Astrocyte of the cerebellum (primary cell): ENCODE measurements around the gene PPRC1.

Experiments
- DNase-seq: peaks from one replicate; pipeline ENCODE4 v3.0.0-alpha.2; 2011; ENCODE audit warnings: low read depth
- H3K4me3 ChIP-seq: 2 replicates; pipeline ENCODE4 v1.5.1; 2011; ENCODE audit warnings: mild to moderate bottlenecking, low read depth, low read length, moderate library complexity
- in situ Hi-C: cut with HindIII; loops from 2 replicates; pipeline ENCODE4 v1.10.0; 2017; ENCODE audit warnings: low sequenced_read_pairs
- TF ChIP-seq, protein P1 (sequence below): IDR thresholded peaks from 2 replicates; pipeline ENCODE4 v1.5.1; 2012; ENCODE audit warnings: low read length, low read depth, moderate library complexity, mild to moderate bottlenecking; ENCODE audit errors: missing control alignments

PPRC1 gene

DNA sequence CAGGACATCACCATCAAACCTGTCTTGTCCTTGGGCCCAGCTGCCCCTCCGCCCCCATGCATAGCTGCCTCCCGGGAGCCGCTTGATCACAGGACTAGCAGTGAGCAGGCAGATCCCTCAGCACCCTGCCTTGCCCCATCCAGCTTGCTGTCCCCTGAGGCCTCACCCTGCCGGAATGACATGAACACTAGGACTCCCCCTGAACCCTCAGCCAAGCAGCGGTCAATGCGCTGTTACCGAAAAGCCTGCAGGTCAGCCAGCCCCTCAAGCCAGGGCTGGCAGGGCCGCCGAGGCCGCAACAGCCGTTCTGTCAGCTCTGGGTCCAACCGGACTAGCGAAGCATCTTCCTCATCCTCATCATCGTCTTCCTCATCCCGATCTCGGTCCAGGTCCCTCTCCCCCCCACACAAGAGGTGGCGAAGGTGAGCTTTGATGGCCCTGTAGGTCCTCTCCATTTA lies 14.2 kb downstream of the PPRC1 start:
- DNase-seq: no peak
- in situ Hi-C loops: no loop called here
- TF ChIP-seq, protein P1, sequence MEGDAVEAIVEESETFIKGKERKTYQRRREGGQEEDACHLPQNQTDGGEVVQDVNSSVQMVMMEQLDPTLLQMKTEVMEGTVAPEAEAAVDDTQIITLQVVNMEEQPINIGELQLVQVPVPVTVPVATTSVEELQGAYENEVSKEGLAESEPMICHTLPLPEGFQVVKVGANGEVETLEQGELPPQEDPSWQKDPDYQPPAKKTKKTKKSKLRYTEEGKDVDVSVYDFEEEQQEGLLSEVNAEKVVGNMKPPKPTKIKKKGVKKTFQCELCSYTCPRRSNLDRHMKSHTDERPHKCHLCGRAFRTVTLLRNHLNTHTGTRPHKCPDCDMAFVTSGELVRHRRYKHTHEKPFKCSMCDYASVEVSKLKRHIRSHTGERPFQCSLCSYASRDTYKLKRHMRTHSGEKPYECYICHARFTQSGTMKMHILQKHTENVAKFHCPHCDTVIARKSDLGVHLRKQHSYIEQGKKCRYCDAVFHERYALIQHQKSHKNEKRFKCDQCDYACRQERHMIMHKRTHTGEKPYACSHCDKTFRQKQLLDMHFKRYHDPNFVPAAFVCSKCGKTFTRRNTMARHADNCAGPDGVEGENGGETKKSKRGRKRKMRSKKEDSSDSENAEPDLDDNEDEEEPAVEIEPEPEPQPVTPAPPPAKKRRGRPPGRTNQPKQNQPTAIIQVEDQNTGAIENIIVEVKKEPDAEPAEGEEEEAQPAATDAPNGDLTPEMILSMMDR: no peak
- H3K4me3 ChIP-seq: no peak overlapping the region

DNA sequence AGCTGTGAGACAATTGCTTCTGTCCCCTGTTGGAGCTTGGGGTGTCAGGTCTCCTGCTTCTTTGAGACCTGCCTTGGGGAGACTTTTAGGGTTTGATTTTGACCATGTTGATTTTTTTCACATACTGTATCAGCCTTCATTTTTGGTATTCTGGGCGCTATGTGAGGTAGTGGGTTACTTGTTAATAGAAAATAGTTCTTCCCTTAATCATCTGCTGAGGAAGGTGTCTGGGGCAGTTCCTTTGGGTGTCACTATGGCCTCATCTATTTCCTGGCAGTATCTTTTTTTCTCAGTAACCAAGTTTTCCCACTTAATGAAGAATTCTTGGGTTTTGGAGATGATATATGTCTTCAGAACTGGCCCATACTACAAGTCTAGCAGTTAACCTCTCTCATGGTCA lies 14.7 kb downstream of the PPRC1 start:
- no peak for DNase-seq
- no peak overlapping the region for H3K4me3 ChIP-seq
- in situ Hi-C loops: no loop called here
- TF ChIP-seq, protein P1: no peak

DNA sequence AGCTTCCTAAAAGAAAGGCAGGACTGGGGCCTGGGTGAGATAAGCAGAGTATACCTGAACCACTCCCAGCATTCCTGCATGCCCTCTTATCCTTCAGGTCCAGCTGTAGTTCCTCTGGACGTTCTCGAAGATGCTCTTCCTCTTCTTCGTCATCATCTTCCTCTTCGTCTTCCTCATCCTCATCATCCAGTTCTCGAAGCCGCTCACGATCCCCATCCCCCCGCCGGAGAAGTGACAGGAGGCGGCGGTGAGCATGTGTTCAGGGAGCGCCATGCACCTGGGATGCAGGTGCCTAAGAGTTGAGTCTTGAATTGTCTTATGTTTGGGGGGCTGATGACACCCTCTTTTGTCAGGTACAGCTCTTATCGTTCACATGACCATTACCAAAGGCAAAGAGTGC lies 15.4 kb downstream of the PPRC1 start:
- DNase-seq: no peak
- in situ Hi-C loops: no loop called here
- TF ChIP-seq, protein P1: no peak
- no peak overlapping the region for H3K4me3 ChIP-seq

DNA sequence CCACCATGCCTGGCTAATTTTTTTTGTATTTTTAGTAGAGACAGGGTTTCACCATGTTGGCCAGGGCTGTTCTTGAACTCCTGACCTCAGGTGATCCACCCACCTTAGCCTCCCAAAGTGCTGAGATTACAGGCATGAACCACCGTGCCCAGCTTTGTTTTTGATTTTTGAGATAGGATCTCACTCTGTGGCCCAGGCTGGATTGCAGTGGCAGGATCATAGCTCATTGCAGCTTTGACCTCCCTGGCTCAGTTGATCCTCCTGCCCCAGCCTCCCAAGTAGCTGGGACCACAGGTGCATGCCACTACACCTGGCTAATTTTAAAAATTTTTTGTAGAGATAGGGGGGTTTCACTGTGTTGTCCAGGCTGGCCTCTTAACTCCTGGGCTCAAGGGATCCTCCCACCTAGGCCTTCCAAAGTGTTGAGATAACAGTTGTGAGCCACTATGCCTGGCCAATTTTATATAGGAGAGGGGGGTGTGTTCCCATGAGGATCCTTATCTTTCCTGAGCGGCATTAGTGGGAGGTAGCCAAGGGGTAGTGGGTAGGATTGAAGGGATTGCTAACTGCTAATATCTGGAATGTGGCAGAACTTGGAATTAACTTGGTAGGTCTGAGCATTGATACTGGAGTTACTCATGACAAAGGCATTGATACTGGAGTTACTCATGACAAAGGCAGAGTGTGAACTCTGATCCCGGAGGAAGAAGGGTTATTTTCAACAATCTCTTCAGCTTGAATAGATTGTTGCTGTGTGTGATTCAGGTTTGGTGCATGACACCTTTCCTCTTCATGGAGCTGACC lies 18.3 kb downstream of the PPRC1 start:
- H3K4me3 ChIP-seq: peak overlapping the region; percentile 99
- in situ Hi-C loops: no loop called here
- TF ChIP-seq, protein P1: no peak
- DNase-seq: no peak

DNA sequence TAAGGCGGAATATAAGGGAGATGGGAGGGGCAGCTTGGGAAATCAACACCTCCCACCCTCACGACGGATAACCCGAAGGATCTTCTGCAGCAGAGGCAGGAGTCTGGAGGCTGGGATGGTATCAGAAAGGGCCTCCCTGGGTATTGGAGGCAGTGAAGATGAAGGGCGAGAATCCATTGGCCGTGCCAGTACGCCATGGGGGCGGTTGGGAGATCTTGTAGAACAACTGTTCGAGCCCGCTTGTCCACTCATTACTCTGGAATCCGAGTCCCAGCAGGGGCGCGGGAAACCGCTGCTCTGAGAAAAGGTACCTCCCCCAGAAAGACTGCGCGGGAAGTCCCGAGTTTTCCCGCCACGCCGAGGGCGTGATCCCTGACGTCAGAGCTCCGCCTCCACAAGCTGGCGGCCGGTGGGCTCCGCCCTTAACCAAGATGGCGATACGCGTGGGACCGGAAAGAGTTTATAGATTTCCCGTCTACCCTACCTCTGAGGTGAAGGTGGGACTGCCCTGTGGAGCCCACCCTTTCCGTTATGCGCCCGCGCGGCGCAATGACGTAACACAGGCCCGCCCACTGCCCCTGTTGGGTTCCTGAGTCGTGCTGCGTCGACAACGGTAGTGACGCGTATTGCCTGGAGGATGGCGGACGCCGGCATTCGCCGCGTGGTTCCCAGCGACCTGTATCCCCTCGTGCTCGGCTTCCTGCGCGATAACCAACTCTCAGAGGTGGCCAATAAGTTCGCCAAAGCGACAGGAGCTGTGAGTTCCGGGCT lies 19.1 kb downstream of the PPRC1 start, which contains the start of gene NOLC1:
Gene NOLC1, plus strand, starts transcription at position 616 of the 771 bp plus-strand sequence. Its CDS starts 22 bp downstream, at position 638.
- peak; percentile 99 for DNase-seq
- peak within 1 kb of the TSS; percentile 99 for H3K4me3 ChIP-seq
- TF ChIP-seq, protein P1: no peak
- in situ Hi-C loops: no loop called here

DNA sequence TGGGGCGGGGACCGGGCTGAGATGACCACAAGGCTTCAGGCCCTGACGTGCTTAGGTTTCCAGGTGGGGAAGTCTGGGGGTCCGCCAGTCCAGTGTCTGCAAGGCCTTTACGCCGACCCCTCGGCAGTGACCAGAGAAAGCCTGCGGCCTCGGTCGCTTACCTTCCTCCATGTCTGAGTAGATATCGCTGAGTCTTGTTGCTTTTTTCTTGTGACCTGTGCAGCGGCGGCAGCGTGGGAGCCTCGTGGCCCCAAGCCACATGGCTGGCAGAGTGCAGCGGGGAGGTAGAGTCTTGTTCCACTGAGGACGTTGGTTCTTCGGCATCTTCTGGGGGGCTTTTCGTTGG lies 19.7 kb downstream of the PPRC1 start:
- in situ Hi-C loops: no loop called here
- TF ChIP-seq, protein P1: no peak
- no peak for DNase-seq
- peak overlapping the region; percentile 99 for H3K4me3 ChIP-seq
